Inflammatory macrophage treated with lipopolysaccharide for 1 hour (primary cell): ENCODE data around the gene FGA.

Experiments
- DNase-seq, 2 donors: peaks; one replicate each; pipeline ENCODE4 v3.0.0-alpha.2; 2020 to 2022

The FGA gene

GRCh38 chr4:154590329-154591006 lies at the start of gene FGA:
TSS of gene FGA (minus strand) at chr4:154590742. CDS start at chr4:154590687, 55 bp downstream.
- DNase-seq: no peak

DNA sequence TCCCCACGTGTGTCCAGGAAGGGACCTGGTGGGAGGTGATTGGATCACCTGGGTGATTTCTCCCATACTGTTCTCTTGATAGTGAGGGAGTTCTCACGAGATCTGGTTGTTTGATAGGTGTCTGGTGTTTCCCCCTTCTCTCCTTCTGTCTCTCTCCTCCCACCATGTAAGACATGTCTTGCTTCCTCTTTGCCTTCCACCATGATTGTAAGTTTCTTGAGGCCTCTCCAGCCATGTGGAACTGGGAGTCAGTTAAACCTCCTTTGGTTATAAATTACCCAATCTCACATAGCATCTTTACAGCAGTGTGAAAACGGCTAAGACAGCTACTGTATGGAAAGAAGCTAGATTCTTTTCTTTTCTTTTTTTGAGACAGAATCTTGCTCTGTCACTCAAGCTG lies 43.5 kb upstream of the FGA start:
- DNase-seq: no peak

GRCh38 chr4:154631828-154632227 lies 41.3 kb upstream of the FGA start:
- no peak for DNase-seq

- no peak for DNase-seq
Measured at GRCh38 chr4:154630324-154630723, 39.8 kb upstream of the FGA start.

GRCh38 chr4:154626793-154627484 lies 36.4 kb upstream of the FGA start:
- peak in 1 of 2 donors; percentile 3 for DNase-seq

DNA sequence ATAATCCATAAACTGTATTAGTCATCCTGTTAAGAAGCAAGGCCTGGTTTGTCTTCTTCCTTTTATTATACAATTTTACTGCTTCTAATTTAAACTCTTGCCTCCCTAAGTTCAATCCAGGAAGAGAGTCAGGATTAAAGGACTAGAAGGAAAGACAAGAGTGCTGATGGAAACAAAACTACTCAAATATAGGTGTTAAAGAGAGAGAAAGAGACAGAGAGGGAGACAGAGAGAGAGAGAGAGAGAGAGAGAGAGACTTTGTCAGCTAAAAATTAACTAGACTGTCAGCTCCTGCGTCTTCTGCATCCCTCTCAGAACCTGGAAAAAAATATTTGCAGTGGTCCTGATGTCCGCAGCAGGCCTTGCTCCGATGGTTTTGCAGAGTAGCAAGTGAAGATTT lies 35.4 kb upstream of the FGA start:
- DNase-seq: no peak

DNA sequence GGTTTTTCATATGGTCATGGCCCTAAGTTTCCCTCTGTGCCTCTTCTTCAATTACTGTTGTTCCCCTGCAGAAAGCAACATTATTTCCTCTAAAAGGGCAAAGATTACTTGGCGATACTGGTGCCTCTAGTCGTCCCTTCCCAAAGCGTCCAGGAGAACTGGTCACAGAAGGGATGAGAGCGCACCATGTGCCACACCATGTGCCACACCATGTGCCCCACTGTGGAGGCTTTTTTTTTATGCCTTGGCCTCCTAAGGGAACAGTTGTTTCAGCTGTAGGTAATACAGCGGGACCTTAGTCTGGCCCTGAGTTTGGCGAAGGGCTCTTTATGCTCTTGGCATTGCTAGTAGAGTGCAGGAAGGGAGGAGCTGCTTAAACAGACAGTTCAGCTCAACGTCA lies 33.5 kb upstream of the FGA start:
- DNase-seq: no peak

DNA sequence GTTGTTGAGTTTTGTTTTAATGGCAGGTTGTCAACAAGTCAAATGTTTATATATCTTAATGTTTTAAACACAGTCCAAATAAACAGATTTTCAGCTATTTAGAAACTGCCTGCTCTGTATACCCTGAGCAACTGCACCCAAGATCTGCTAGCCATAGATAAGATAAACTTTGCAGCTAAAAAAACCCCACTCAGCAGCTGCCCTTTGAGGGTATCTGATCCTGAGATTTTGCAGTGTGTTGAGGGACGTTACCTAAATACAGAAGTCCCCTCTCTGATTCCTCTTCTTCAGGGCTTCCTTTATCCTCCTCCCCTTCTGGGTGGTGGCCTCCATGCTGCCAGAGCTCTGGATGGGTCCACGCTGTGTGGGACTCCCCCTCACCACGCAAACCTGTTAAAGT lies 32.9 kb upstream of the FGA start:
- DNase-seq: no peak

DNA sequence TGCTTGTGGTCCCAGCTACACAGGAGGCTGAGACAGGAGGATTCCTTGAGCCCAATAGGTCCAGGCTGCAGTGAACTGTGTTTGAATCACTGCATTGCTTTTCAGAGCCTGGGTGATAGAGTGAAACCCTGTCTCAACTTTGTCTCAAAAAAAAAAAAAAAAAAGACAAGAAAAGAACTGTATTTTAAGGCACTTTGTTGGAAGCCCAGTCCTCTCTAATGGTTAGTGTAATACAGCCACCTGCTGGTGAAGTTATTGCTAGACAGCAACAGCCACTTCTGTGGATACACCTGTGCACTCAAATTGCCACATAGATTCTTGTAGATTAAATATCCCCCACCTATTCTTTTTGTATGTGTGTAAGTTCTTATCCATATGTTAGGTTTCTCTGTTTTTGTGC lies 32.1 kb upstream of the FGA start:
- DNase-seq: peak; percentile 3 to 15

DNA sequence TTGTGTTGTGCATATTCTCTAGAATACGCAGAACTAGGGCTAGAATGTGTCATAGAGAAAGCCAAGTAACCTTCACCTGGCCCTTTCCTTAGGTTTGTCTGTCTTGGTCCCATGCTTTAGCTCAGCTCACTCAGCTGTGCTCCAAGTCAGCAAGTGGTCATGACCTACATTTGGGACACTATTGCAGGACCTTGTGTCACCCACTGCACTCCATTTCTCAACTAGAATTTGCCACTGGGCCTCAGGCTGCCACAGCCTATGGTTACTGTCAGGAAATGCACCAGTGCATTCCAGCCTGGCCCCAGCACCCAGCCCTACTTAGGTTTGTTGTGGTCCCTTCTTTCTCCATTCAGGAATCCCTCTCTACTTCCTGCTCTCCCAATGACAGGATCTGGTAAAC lies 29.6 kb upstream of the FGA start:
- no peak for DNase-seq

DNA sequence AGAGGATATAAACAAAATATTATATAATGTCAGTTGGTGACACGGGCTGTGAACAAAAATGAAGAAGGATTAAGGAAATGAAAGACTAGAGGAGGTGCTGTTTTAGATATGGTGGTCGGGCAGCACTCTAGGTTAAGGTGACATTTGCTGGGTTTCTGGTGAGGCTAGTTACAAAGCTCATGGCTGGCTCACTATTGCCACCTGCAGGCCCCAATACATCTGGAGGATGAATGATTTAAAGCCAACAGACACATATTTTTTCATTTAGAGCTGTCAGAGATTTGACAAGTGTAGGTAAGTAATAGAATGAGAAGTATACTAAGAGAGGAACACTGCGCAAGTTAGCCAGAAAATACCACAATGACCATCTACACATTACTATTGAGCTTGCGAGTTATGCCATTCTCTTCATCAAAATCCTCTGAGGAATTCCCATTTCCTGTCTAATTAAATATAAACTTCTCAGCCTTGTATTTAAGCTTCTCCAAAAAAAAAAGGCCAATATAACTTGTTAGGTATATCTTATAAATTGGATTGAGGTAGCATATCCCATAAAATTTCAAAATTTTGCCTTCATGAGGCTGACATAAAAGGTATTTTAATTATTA lies 28.3 kb upstream of the FGA start:
- DNase-seq: peak; percentile 9 to 58

- DNase-seq: no peak
Measured at GRCh38 chr4:154617820-154618317, 27.3 kb upstream of the FGA start.

- no peak for DNase-seq
Measured at GRCh38 chr4:154616731-154617130, 26.2 kb upstream of the FGA start.

- DNase-seq: no peak
Measured at GRCh38 chr4:154616287-154616686, 25.7 kb upstream of the FGA start.

DNA sequence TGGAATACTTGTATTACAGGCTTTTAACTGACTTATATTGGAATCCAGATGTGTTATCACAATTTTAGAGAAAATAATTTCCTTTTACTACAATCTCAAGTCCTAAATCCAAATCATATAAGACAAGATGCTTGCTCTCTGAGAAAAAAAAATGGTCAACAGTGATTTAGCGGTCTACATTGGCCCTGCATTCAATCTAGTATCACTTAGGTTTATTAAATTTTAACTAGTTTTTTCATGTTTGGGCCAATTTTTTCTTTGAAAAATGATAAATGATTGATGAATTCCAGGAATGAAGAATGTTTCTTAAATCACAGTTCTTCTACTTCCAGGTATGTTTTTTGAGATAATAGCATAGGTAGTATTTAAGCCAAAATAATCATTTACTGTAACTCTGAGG lies 24.7 kb upstream of the FGA start:
- no peak for DNase-seq

DNA sequence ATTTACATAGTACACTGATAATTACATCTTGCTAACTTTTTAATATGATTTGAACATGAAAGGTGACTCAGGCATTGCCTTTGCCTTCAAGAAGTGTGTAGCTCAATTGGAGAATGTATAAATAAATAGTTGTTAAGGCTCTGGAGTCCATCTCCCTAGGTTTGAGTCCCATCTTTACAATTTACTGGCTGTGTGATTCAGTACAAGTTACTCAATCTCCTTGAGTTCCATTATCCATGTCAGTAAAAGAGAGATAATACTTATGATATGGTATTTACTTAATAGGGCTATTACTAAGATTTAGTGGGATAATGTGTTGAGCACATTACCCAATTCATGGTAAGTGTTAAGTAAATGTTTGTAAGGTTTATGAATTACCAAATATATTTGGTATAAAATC lies 23.8 kb upstream of the FGA start:
- DNase-seq: no peak

GRCh38 chr4:154612472-154613414 lies 22.2 kb upstream of the FGA start, which contains the start of gene FGG:
TSS of gene FGG (minus strand) at chr4:154612656. CDS start at chr4:154612609, 47 bp downstream.
- no peak for DNase-seq

DNA sequence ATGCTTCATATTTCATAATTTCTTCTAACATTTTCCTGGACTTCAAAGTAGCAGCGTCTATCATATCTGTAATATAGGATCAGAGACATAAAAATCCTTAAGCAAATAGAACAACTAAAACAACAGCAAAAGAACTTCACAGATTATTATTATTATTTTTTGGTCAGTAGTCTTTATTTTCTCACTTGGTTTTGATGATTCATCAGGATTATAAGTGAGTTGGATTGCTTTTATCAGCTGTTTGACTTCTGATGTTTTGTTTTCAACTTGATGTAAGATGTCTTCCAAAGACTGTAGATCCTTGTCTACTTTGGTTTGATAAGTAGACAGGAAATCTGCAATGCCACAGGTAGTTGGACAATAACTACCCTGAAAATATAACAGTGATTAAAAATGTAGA lies 21.3 kb upstream of the FGA start:
- DNase-seq: no peak

GRCh38 chr4:154610582-154610981 lies 20.0 kb upstream of the FGA start:
- no peak for DNase-seq

- no peak for DNase-seq
Measured at GRCh38 chr4:154609532-154609931, 19.0 kb upstream of the FGA start.

DNA sequence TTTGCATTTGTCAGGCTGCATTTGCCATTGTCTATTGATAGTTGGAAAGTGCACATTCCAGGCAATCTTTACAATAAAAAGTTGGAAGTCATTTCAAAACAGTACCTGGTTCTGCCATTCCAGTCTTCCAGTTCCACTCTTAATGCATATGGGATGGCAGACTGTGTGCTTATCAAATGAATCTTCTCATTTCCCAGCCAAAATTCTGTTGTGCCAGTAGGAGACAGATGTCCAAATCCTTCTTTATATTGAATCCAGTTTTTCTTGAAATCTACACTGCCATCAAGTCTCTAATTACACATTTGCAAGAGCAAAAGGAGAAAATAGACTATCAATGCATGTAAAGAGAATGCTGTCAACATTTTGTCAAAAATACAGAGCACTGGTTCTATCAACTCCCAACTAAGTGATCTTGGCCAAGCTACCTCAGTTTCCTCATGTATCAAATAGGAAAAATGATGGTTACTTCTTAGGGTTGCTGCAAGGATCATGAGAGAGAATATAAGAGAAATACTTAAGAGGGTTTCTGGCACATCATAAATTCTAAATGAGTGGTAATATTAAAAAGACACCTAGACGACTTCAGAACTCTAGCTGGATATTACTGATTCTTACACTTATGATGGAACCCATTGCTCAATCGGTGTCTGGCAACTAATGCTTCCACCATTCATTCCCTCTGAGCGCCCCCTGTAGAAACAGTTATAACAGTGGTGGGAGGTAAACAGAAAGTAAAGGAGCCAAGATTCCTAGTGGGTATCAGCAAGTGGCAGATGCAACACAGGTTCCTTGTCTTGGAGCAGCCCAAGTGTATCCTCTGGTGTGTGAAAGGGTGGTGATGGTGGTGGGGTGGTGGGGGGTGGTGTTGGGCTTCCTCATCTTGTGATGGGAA lies 18.1 kb upstream of the FGA start:
- no peak for DNase-seq
